GM23338 (cell line): Measurements from ENCODE around the gene IL36B. TPM values are rescaled to one million over a fixed set of nuclear protein-coding genes. Genes with fewer than 3 reads are reported as not detected.

ENCODE experiments used
- ATAC-seq: fragments of 200-7000 bp; cut with Tn5 transposase; 3 replicates; pipeline ENCODE4 v1.9.1; 2020
- DNase-seq: peaks from one replicate; pipeline ENCODE4 v3.0.0-alpha.2; 2015; ENCODE audit warnings: low spot score
- H2AFZ ChIP-seq: fragments of 200-600 bp; sonication (generic); 2 replicates; pipeline ENCODE4 v1.8.0; 2016; ENCODE audit warnings: antibody characterized with exemption, mild to moderate bottlenecking, moderate library complexity
- H3F3A ChIP-seq: fragments of 200-600 bp; sonication (generic); replicated peaks from 2 replicates; pipeline ENCODE4 v1.8.0; 2017; ENCODE audit warnings: antibody characterized with exemption, mixed run types, low read depth
- H3K27ac ChIP-seq: fragments of 200-600 bp; sonication (generic); 2 replicates; pipeline ENCODE4 v1.6.1; 2016; ENCODE audit warnings: low read depth
- H3K27me3 ChIP-seq: fragments of 200-600 bp; sonication (generic); 2 replicates; pipeline ENCODE4 v1.8.0; 2016; ENCODE audit warnings: mild to moderate bottlenecking, mixed run types, moderate library complexity; ENCODE audit not compliant: insufficient read depth
- H3K36me3 ChIP-seq: fragments of 200-600 bp; sonication (generic); 2 replicates; pipeline ENCODE4 v1.8.0; 2016; ENCODE audit warnings: mild to moderate bottlenecking; ENCODE audit not compliant: insufficient read depth
- H3K4me1 ChIP-seq: fragments of 200-600 bp; sonication (generic); 2 replicates; pipeline ENCODE4 v1.8.0; 2016; ENCODE audit warnings: mild to moderate bottlenecking, moderate library complexity; ENCODE audit not compliant: insufficient read depth
- H3K4me2 ChIP-seq: fragments of 200-600 bp; sonication (generic); 2 replicates; pipeline ENCODE4 v1.7.1; 2017; ENCODE audit warnings: mixed run types
- H3K4me3 ChIP-seq: fragments of 200-600 bp; sonication (generic); 2 replicates; pipeline ENCODE4 v1.6.1; 2016; ENCODE audit warnings: mixed run types
- H3K79me2 ChIP-seq: fragments of 200-600 bp; sonication (generic); replicated peaks from 2 replicates; pipeline ENCODE4 v1.8.0; 2017; ENCODE audit warnings: mild to moderate bottlenecking; ENCODE audit not compliant: insufficient read depth
- H3K9me2 ChIP-seq: fragments of 200-600 bp; sonication (generic); 2 replicates; pipeline ENCODE4 v1.8.0; 2017; ENCODE audit not compliant: insufficient read depth
- H4K20me1 ChIP-seq: fragments of 200-600 bp; sonication (generic); replicated peaks from 2 replicates; pipeline ENCODE4 v1.8.0; 2017; ENCODE audit warnings: mild to moderate bottlenecking; ENCODE audit not compliant: insufficient read depth
- H3K27ac Mint-ChIP-seq: 2 replicates; pipeline ENCODE4 v1.8.0; 2020; ENCODE audit warnings: inconsistent platforms, mild to moderate bottlenecking, moderate library complexity, mixed read lengths
- H3K27me3 Mint-ChIP-seq: 3 replicates; pipeline ENCODE4 v1.8.0; 2022; ENCODE audit warnings: low read depth, mild to moderate bottlenecking, moderate library complexity, mixed read lengths, inconsistent platforms; ENCODE audit not compliant: insufficient read depth, poor library complexity
- H3K36me3 Mint-ChIP-seq: 3 replicates; pipeline ENCODE4 v1.8.0; 2021; ENCODE audit warnings: low read depth, mild to moderate bottlenecking, inconsistent platforms, moderate library complexity, mixed read lengths
- H3K4me1 Mint-ChIP-seq: 3 replicates; pipeline ENCODE4 v1.8.0; 2020; ENCODE audit warnings: mild to moderate bottlenecking, inconsistent platforms, mixed read lengths
- H3K4me3 Mint-ChIP-seq: 3 replicates; pipeline ENCODE4 v1.8.0; 2021; ENCODE audit warnings: moderate library complexity, mild to moderate bottlenecking, inconsistent platforms, mixed read lengths
- H3K9me3 Mint-ChIP-seq: 3 replicates; pipeline ENCODE4 v1.8.0; 2020; ENCODE audit warnings: moderate library complexity, mild to moderate bottlenecking, inconsistent platforms, mixed read lengths
- CREB1 ChIP-seq: fragments of 250-450 bp; sonication (Bioruptor Pico); IDR thresholded peaks from 2 replicates; pipeline ENCODE4 v1.5.0; 2020; ENCODE audit warnings: low read depth, mild to moderate bottlenecking, moderate library complexity
- ETS1 ChIP-seq: IDR thresholded peaks from 2 replicates; pipeline ENCODE4 v1.6.1; 2016; ENCODE audit warnings: antibody characterized with exemption
- EZH2phosphoT487 ChIP-seq: fragments of 200-600 bp; sonication (generic); IDR thresholded peaks from one replicate; pipeline ENCODE4 v1.8.1; 2018; ENCODE audit warnings: antibody characterized with exemption; ENCODE audit not compliant: unreplicated experiment
- NANOG ChIP-seq: IDR thresholded peaks from 2 replicates; pipeline ENCODE4 v1.6.1; 2016; ENCODE audit warnings: antibody characterized with exemption, borderline replicate concordance
- POLR2AphosphoS5 ChIP-seq: IDR thresholded peaks from 2 replicates; pipeline ENCODE4 v1.6.1; 2016; ENCODE audit warnings: antibody characterized with exemption, low read depth
- REST ChIP-seq: IDR thresholded peaks from one replicate; pipeline ENCODE4 v1.6.1; 2018; ENCODE audit warnings: antibody characterized with exemption; ENCODE audit not compliant: unreplicated experiment
- STAT1 ChIP-seq: IDR thresholded peaks from one replicate; pipeline ENCODE4 v1.6.1; 2016; ENCODE audit warnings: antibody characterized with exemption; ENCODE audit not compliant: unreplicated experiment
- ZNF114 ChIP-seq: fragments of 250-450 bp; sonication (Bioruptor Pico); IDR thresholded peaks from 2 replicates; pipeline ENCODE4 v1.5.0; 2020; ENCODE audit warnings: mild to moderate bottlenecking, moderate library complexity
- ZNF462 ChIP-seq: fragments of 250-450 bp; sonication (Bioruptor Pico); IDR thresholded peaks from 2 replicates; pipeline ENCODE4 v1.5.0; 2020; ENCODE audit warnings: mild to moderate bottlenecking, moderate library complexity
- polyA plus RNA-seq: library from polyadenylated mRNA; unstranded; fragments of >200 nt; fragmentation: Nextera tagmentation; extraction: Ambion mirVana; gene quantifications from 2 replicates; pipeline ENCODE4 v1.2.1, GENCODE V29; 2016
- total RNA-seq: library from RNA; depleted of rRNA; stranded (reverse); fragments of >200 nt; shearing (Covaris generic); gene quantifications from 2 replicates; pipeline ENCODE4 v1.2.3, GENCODE V29; 2014

IL36B gene
- total and polyA plus RNA-seq, 2 experiments from 2014 or later = not detected

GRCh38 chr2:113068249-113068648, 15.6 kb upstream of the IL36B start:
- H3K4me2 ChIP-seq = no peak overlapping the region
- TF ChIP-seq ZNF114 = no peak
- no peak for TF ChIP-seq EZH2phosphoT487
- TF ChIP-seq STAT1 = no peak
- no peak for TF ChIP-seq ETS1
- TF ChIP-seq ZNF462 = no peak
- no peak for TF ChIP-seq POLR2AphosphoS5
- no peak for TF ChIP-seq REST
- TF ChIP-seq CREB1 = no peak
- TF ChIP-seq NANOG = no peak
- peaks cover 5% of the 10 kb centered on the region for H3K9me2 ChIP-seq
- no peak for DNase-seq
- no peak for ATAC-seq
- H3K4me1 ChIP-seq = no peaks in the 10 kb centered on the region
- H3K36me3 ChIP-seq = no peaks in the 10 kb centered on the region
- H3K4me1 Mint-ChIP-seq = no peaks in the 10 kb centered on the region; the same call in 2 of the 3 replicates
- H3K27ac ChIP-seq = no peak overlapping the region
- no peaks in the 10 kb centered on the region for H3K36me3 Mint-ChIP-seq
- no peaks in the 10 kb centered on the region for H4K20me1 ChIP-seq
- H2AFZ ChIP-seq = no peak overlapping the region
- peaks cover 12% of the 10 kb centered on the region for H3K27me3 Mint-ChIP-seq
- H3K4me3 Mint-ChIP-seq = no peak overlapping the region
- H3K27me3 ChIP-seq = no peaks in the 10 kb centered on the region
- H3K27ac Mint-ChIP-seq = no peak overlapping the region
- peaks cover 7% of the 10 kb centered on the region; the same call in 2 of the 3 replicates for H3K9me3 Mint-ChIP-seq
- no peaks in the 10 kb centered on the region for H3F3A ChIP-seq
- no peaks in the 10 kb centered on the region for H3K79me2 ChIP-seq
- no peak overlapping the region for H3K4me3 ChIP-seq
